HG02970 (cell line): Measurements from ENCODE around the gene GIMAP8.
"Not testable (repeated sequence)": the region's sequence is repeated elsewhere in the genome, so short reads cannot be mapped to it uniquely, and the experiment has no call there.

Experiments
- ATAC-seq: cut with Tn5 transposase; IDR thresholded peaks from one replicate; pipeline ENCODE4 v1.9.1; 2021; ENCODE audit warnings: mild to moderate bottlenecking, moderate library complexity, moderate number of reproducible peaks; ENCODE audit not compliant: unreplicated experiment, low FRiP score

The GIMAP8 gene

DNA sequence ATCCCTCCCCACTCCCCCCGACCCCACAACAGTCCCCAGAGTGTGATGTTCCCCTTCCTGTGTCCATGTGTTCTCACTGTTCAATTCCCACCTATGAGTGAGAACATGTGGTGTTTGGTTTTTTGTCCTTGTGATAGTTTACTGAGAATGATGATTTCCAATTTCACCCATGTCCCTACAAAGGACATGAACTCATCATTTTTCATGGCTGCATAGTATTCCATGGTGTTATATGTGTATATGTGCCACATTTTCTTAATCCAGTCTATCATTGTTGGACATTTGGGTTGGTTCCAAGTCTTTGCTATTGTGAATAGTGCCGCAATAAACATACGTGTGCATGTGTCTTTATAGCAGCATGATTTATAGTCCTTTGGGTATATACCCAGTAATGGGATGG is 43.0 kb downstream of the GIMAP8 start:
- not testable (repeated sequence) for ATAC-seq

DNA sequence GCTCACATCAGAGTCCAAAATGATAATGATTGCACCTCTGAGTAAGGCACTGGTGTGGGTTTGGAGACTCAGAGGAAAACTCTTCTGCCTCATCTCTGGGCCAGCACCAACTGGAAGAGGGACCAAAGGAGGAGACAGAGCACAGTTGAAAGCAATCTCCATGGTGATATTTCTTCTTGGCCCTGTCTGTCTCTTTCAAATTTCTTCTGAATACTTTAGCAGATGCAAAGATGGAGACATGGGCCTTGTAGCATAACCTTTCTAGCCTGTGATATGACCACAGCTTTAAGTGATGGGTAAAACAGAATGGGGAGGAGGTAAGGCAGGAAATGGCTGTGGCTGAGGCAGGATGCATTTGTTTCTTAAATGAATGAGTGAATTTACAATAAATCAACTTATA is 52.1 kb downstream of the GIMAP8 start:
- ATAC-seq, result no peak

- no peak for ATAC-seq
Observed at GRCh38 chr7:150503155-150503554, 52.7 kb downstream of the GIMAP8 start.

DNA sequence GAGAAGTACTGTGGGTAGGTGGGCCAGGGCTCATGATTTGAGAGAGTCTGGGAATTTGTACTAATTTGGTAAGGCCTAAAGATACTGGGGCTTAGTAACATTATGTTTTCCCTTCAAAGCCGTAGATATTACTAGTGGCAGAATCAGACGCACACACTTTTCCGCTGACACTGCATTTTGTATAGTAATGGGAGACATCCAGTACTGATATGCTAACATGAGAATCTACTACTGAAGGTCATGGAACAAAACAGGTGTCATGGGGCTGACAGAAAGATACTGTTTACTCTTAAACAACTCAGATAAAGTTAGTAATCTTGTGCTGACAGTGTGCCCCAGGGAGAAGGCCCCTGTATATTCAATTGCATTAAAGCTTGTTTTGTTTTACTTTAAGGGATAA is 53.2 kb downstream of the GIMAP8 start:
- no peak for ATAC-seq

GRCh38 chr7:150507947-150508602 is 57.6 kb downstream of the GIMAP8 start:
- ATAC-seq, result no peak

GRCh38 chr7:150511048-150511447 is 60.6 kb downstream of the GIMAP8 start:
- ATAC-seq, result no peak

DNA sequence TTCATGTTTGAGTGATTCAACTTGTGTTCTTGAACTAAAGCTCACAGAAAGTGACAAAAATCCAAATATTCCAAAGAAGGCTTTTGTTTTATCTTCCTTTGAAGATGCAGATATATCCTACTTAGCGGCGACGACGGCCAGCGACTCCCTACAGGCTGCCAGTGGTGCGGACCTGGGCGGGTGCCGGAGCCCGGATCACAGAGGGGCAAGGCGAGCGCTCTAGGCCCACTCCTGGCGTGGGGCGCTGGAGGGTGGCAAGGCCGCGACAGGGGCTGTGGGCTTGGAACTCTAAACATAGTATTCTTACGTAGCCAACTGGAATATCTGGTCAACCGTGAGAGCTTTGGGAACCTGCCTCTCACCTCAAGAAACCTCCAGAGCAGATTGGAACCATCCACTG is 63.3 kb downstream of the GIMAP8 start:
- no peak for ATAC-seq

DNA sequence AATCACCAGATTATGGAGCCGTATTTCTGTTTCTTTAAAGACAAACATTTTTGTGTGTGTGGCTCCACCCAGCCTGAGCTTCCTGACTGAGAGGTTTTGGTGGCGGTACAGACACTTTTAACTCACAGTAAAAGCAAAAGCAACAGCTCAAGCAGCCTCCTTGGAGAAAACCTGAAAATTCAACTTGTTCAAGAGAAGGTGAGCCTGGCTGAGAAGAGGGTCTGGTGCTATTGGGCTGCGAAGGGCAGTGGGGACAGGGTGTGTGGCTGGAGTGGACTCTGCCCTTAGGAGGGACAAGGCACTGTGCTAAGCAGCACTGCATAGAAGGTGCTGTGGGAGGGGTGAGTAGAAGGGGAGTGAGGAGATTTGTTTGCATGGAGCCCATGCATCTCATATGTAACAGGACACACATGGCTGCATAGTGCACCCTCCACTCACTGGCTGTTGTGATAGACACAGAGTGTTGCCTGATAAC is 64.4 kb downstream of the GIMAP8 start, which contains the start of gene GIMAP7:
Gene GIMAP7, plus strand, starts transcription at position 125 of the 475 bp plus-strand sequence. CDS start 5,103 bp downstream, outside the sequence.
- no peak for ATAC-seq

- no peak for ATAC-seq
Observed at GRCh38 chr7:150515248-150516147, 65.1 kb downstream of the GIMAP8 start.

GRCh38 chr7:150516956-150517745 is 66.7 kb downstream of the GIMAP8 start:
- ATAC-seq, result no peak

GRCh38 chr7:150519310-150519709 is 68.9 kb downstream of the GIMAP8 start:
- ATAC-seq, result no peak

DNA sequence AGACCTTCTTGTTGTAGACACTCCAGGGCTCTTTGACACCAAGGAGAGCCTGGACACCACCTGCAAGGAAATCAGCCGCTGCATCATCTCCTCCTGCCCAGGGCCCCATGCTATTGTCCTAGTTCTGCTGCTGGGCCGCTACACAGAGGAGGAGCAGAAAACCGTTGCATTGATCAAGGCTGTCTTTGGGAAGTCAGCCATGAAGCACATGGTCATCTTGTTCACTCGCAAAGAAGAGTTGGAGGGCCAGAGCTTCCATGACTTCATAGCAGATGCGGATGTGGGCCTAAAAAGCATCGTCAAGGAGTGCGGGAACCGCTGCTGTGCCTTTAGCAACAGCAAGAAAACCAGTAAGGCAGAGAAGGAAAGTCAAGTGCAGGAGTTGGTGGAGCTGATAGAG is 69.7 kb downstream of the GIMAP8 start:
- ATAC-seq, result no peak

- not testable (repeated sequence) for ATAC-seq
Observed at GRCh38 chr7:150522931-150523330, 72.5 kb downstream of the GIMAP8 start.

GRCh38 chr7:150524018-150524417 is 73.6 kb downstream of the GIMAP8 start:
- ATAC-seq, result no peak
